Astrocyte (in vitro differentiated cells and primary cell): ENCODE data around the gene VPS13C. TPM values are rescaled to one million over a fixed set of nuclear protein-coding genes. Genes with fewer than 3 reads are reported as not detected.
A peak's percentile ranks its signal among the peaks of the same experiment; 100 is the strongest.

Experiments
- DNase-seq: peaks from one replicate; pipeline ENCODE4 v3.0.0-alpha.2; 2010; ENCODE audit warnings: low read depth
- FAIRE-seq: peaks from 2 replicates; lab custom pipeline; 2011; peaks lifted over from hg19 to GRCh38; lab: Jason Lieb, UNC
- H2AFZ ChIP-seq: 2 replicates; pipeline ENCODE4 v1.6.0; 2012; ENCODE audit warnings: low read depth, low read length, inconsistent platforms
- H3K27ac ChIP-seq: 2 replicates; pipeline ENCODE4 v1.5.1; 2011; ENCODE audit warnings: low read depth, low read length, inconsistent platforms
- H3K27me3 ChIP-seq: 2 replicates; pipeline ENCODE4 v1.6.0; 2011; ENCODE audit warnings: low read length, inconsistent platforms; ENCODE audit not compliant: insufficient read depth
- H3K36me3 ChIP-seq: 2 replicates; pipeline ENCODE4 v1.5.1; 2011; ENCODE audit warnings: low read length, inconsistent platforms; ENCODE audit not compliant: insufficient read depth
- H3K4me1 ChIP-seq: 2 replicates; pipeline ENCODE4 v1.5.1; 2011; ENCODE audit warnings: low read length, inconsistent platforms; ENCODE audit not compliant: insufficient read depth
- H3K4me2 ChIP-seq: 2 replicates; pipeline ENCODE4 v1.6.0; 2012; ENCODE audit warnings: low read length, inconsistent platforms
- H3K4me3 ChIP-seq: 2 replicates; pipeline ENCODE4 v1.5.1; 2011; ENCODE audit warnings: low read depth, mild to moderate bottlenecking, low read length, inconsistent platforms; ENCODE audit not compliant: insufficient read depth
- H3K79me2 ChIP-seq: 2 replicates; pipeline ENCODE4 v1.6.0; 2012; ENCODE audit warnings: mild to moderate bottlenecking, low read length, inconsistent platforms; ENCODE audit not compliant: insufficient read depth
- H3K9ac ChIP-seq: 2 replicates; pipeline ENCODE4 v1.6.0; 2012; ENCODE audit warnings: mild to moderate bottlenecking, low read length, inconsistent platforms
- H3K9me3 ChIP-seq: 2 replicates; pipeline ENCODE4 v1.5.1; 2012; ENCODE audit warnings: low read depth, mild to moderate bottlenecking, low read length, inconsistent platforms; ENCODE audit not compliant: insufficient read depth
- H4K20me1 ChIP-seq: 2 replicates; pipeline ENCODE4 v1.6.0; 2012; ENCODE audit warnings: low read length, inconsistent platforms; ENCODE audit not compliant: insufficient read depth
- H3K27ac Mint-ChIP-seq: one replicate; pipeline ENCODE4 v1.8.0; 2021; ENCODE audit warnings: mild to moderate bottlenecking, mixed read lengths; ENCODE audit not compliant: unreplicated experiment
- H3K27me3 Mint-ChIP-seq: one replicate; pipeline ENCODE4 v1.8.0; 2021; ENCODE audit warnings: low read depth, mixed read lengths; ENCODE audit not compliant: unreplicated experiment
- H3K36me3 Mint-ChIP-seq: one replicate; pipeline ENCODE4 v1.8.0; 2021; ENCODE audit warnings: low read depth, mixed read lengths; ENCODE audit not compliant: unreplicated experiment
- H3K4me1 Mint-ChIP-seq: one replicate; pipeline ENCODE4 v1.8.0; 2021; ENCODE audit warnings: low read depth, mixed read lengths; ENCODE audit not compliant: unreplicated experiment
- H3K4me3 Mint-ChIP-seq: one replicate; pipeline ENCODE4 v1.8.0; 2021; ENCODE audit warnings: mild to moderate bottlenecking, moderate library complexity, mixed read lengths; ENCODE audit not compliant: unreplicated experiment
- H3K9me3 Mint-ChIP-seq: one replicate; pipeline ENCODE4 v1.8.0; 2021; ENCODE audit warnings: mild to moderate bottlenecking, mixed read lengths; ENCODE audit not compliant: unreplicated experiment
- CTCF ChIP-seq: IDR thresholded peaks from 2 replicates; pipeline ENCODE4 v1.5.1; 2011; ENCODE audit warnings: low read depth, mild to moderate bottlenecking, inconsistent platforms, low read length, moderate library complexity; ENCODE audit not compliant: insufficient read depth
- EZH2 ChIP-seq: IDR thresholded peaks from 2 replicates; pipeline ENCODE4 v1.6.1; 2012; ENCODE audit warnings: mild to moderate bottlenecking, low read length, inconsistent platforms; ENCODE audit not compliant: insufficient read depth
- total RNA-seq: library from RNA; stranded (reverse); gene quantifications from 2 replicates; pipeline ENCODE4 v1.2.1, GENCODE V29; 2021

Gene VPS13C
- total RNA-seq, 1 donor from 2014 or later, result 35.4 TPM

- Histone ChIP-seq H3K4me2 (no peak overlapping the region), H3K27me3 (no peaks in the 10 kb centered on the region), H2AFZ (no peak overlapping the region), H4K20me1 (no peaks in the 10 kb centered on the region), H3K27ac (no peak overlapping the region), H3K9me3 (no peaks in the 10 kb centered on the region), H3K4me3 (no peak overlapping the region), H3K79me2 (no peaks in the 10 kb centered on the region), H3K36me3 (no peaks in the 10 kb centered on the region), H3K4me1 (no peaks in the 10 kb centered on the region), H3K9ac (no peak overlapping the region)
- peaks cover 14% of the 10 kb centered on the region for H3K36me3 Mint-ChIP-seq
- no peak overlapping the region for H3K27ac Mint-ChIP-seq
- DNase-seq (no peak), FAIRE-seq (peak; percentile 58)
- no peaks in the 10 kb centered on the region for H3K27me3 Mint-ChIP-seq
- no peaks in the 10 kb centered on the region for H3K4me1 Mint-ChIP-seq
- TF ChIP-seq EZH2 (no peak), CTCF (no peak)
- H3K9me3 Mint-ChIP-seq, result peaks cover 9% of the 10 kb centered on the region
- H3K4me3 Mint-ChIP-seq, result no peak overlapping the region
These were observed 172.0 kb downstream of the VPS13C start for GRCh38 chr15:61888074-61888780.

GRCh38 chr15:61880084-61880483 lies 180.2 kb downstream of the VPS13C start:
- no peaks in the 10 kb centered on the region for H3K9me3 ChIP-seq
- no peak overlapping the region for H3K27ac ChIP-seq
- H3K9ac ChIP-seq, result no peak overlapping the region
- no peaks in the 10 kb centered on the region for H3K9me3 Mint-ChIP-seq
- H3K27me3 Mint-ChIP-seq, result no peaks in the 10 kb centered on the region
- H3K79me2 ChIP-seq, result no peaks in the 10 kb centered on the region
- H3K4me1 Mint-ChIP-seq, result no peaks in the 10 kb centered on the region
- FAIRE-seq (no peak), DNase-seq (no peak)
- TF ChIP-seq CTCF, result no peak
- no peak for TF ChIP-seq EZH2
- H3K4me3 ChIP-seq, result no peak overlapping the region
- H3K36me3 ChIP-seq, result no peaks in the 10 kb centered on the region
- H2AFZ ChIP-seq, result no peak overlapping the region
- no peak overlapping the region for H3K4me2 ChIP-seq
- H3K4me3 Mint-ChIP-seq, result no peak overlapping the region
- no peaks in the 10 kb centered on the region for H4K20me1 ChIP-seq
- H3K36me3 Mint-ChIP-seq, result no peaks in the 10 kb centered on the region
- no peak overlapping the region for H3K27ac Mint-ChIP-seq
- H3K4me1 ChIP-seq, result no peaks in the 10 kb centered on the region
- no peaks in the 10 kb centered on the region for H3K27me3 ChIP-seq

GRCh38 chr15:61879219-61879618 lies 181.0 kb downstream of the VPS13C start:
- TF ChIP-seq CTCF, result no peak
- TF ChIP-seq EZH2, result no peak
- Mint-ChIP-seq H3K9me3 (no peaks in the 10 kb centered on the region), H3K27me3 (no peaks in the 10 kb centered on the region), H3K27ac (no peak overlapping the region), H3K4me3 (no peak overlapping the region), H3K4me1 (no peaks in the 10 kb centered on the region), H3K36me3 (no peaks in the 10 kb centered on the region)
- no peak overlapping the region for H3K27ac ChIP-seq
- no peak overlapping the region for H3K4me2 ChIP-seq
- H3K27me3 ChIP-seq, result no peaks in the 10 kb centered on the region
- no peaks in the 10 kb centered on the region for H3K9me3 ChIP-seq
- no peak overlapping the region for H2AFZ ChIP-seq
- no peak for FAIRE-seq
- no peaks in the 10 kb centered on the region for H3K36me3 ChIP-seq
- H3K79me2 ChIP-seq, result no peaks in the 10 kb centered on the region
- no peaks in the 10 kb centered on the region for H3K4me1 ChIP-seq
- H3K9ac ChIP-seq, result no peak overlapping the region
- H3K4me3 ChIP-seq, result no peak overlapping the region
- H4K20me1 ChIP-seq, result no peaks in the 10 kb centered on the region
- DNase-seq, result peak; percentile 4
